ENCODE measurements around the gene MEPE. TPM values are rescaled to one million over a fixed set of nuclear protein-coding genes. Genes with fewer than 3 reads are reported as not detected.
"Not testable (repeated sequence)": the region's sequence is repeated elsewhere in the genome, so short reads cannot be mapped to it uniquely, and the experiment has no call there.

The MEPE gene
- total and polyA plus RNA-seq, 4 donors: 0.07 TPM; not detected in 3

- Histone ChIP-seq H3K36me3 (ENCODE audit: control insufficient read depth in 4 of 4, insufficient read depth in 3 of 4, low read depth in 1 of 4, low read length in 3 of 4) (no peaks in the 10 kb centered on the region), H3K9me3 (ENCODE audit: control insufficient read depth in 4 of 4, low read length in 3 of 4) (peaks cover 0 to 2% (median 0%) of the 10 kb centered on the region in 4 donors), H3K9ac (ENCODE audit: low read depth in 1 of 2, low read length in 2 of 2) (no peak overlapping the region), H3K4me1 (ENCODE audit: control insufficient read depth in 4 of 4, insufficient read depth in 4 of 4, low read length in 3 of 4) (no peaks in the 10 kb centered on the region), H3K4me3 (ENCODE audit: low read depth in 1 of 3, low read length in 3 of 3) (no peak overlapping the region), H3K27ac (ENCODE audit: low read depth in 1 of 2, low read length in 2 of 2) (no peak overlapping the region), H3K27me3 (ENCODE audit: control insufficient read depth in 4 of 4, insufficient read depth in 4 of 4, low read length in 3 of 4) (no peaks in the 10 kb centered on the region)
- 45% methylated on average over 9 of the region's 9 CpGs for WGBS
- DNase-seq (ENCODE audit: low spot score): no peak
- TF ChIP-seq RAD21 (IDR thresholded peaks at IDR 0.05): no peak
- no peak for TF ChIP-seq TAF1 (conservative IDR thresholded peaks at IDR 0.05)
- TF ChIP-seq, protein P1, sequence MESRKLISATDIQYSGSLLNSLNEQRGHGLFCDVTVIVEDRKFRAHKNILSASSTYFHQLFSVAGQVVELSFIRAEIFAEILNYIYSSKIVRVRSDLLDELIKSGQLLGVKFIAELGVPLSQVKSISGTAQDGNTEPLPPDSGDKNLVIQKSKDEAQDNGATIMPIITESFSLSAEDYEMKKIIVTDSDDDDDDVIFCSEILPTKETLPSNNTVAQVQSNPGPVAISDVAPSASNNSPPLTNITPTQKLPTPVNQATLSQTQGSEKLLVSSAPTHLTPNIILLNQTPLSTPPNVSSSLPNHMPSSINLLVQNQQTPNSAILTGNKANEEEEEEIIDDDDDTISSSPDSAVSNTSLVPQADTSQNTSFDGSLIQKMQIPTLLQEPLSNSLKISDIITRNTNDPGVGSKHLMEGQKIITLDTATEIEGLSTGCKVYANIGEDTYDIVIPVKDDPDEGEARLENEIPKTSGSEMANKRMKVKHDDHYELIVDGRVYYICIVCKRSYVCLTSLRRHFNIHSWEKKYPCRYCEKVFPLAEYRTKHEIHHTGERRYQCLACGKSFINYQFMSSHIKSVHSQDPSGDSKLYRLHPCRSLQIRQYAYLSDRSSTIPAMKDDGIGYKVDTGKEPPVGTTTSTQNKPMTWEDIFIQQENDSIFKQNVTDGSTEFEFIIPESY (IDR thresholded peaks at IDR 0.05): no peak
- TF ChIP-seq FOXA2 (IDR thresholded peaks at IDR 0.05): no peak
- no peak for TF ChIP-seq EGR1 (IDR thresholded peaks at IDR 0.05; ENCODE audit: low read depth in 2 of 2)
- no peak for TF ChIP-seq JUND (IDR thresholded peaks at IDR 0.05)
- TF ChIP-seq GABPA (IDR thresholded peaks at IDR 0.05 in 1 of 2, conservative IDR thresholded peaks at IDR 0.05 in 1 of 2): no peak
- TF ChIP-seq, protein P2, sequence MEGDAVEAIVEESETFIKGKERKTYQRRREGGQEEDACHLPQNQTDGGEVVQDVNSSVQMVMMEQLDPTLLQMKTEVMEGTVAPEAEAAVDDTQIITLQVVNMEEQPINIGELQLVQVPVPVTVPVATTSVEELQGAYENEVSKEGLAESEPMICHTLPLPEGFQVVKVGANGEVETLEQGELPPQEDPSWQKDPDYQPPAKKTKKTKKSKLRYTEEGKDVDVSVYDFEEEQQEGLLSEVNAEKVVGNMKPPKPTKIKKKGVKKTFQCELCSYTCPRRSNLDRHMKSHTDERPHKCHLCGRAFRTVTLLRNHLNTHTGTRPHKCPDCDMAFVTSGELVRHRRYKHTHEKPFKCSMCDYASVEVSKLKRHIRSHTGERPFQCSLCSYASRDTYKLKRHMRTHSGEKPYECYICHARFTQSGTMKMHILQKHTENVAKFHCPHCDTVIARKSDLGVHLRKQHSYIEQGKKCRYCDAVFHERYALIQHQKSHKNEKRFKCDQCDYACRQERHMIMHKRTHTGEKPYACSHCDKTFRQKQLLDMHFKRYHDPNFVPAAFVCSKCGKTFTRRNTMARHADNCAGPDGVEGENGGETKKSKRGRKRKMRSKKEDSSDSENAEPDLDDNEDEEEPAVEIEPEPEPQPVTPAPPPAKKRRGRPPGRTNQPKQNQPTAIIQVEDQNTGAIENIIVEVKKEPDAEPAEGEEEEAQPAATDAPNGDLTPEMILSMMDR (IDR thresholded peaks at IDR 0.05; ENCODE audit: low read depth, low read length, missing input control): no peak
These were observed 52.3 kb downstream of the MEPE start for GRCh38 chr4:87884976-87885549.

DNA sequence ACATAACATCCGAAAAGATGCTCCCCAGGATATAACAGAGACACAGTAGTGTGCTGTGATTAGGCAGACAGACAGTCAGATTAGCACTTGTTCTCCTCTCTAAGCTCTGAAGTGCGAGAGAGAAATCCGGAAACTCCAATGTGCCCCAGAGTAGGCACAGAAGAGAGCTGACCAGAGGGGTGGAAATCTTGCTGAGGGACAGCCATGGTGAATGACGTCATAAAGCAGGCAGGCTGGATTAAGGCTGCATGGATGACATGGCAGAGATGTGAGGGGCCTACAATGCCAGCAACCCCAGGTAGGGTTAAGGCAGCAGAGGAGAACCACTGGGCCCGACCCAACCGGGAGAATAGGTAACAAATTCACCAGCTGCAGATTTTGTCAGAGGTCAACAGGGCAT is 53.3 kb downstream of the MEPE start:
- no peak overlapping the region for H3K27ac ChIP-seq (ENCODE audit: low read depth in 1 of 2, low read length in 2 of 2)
- H3K9ac ChIP-seq (ENCODE audit: low read depth in 1 of 2, low read length in 2 of 2): no peak overlapping the region
- H3K4me1 ChIP-seq (ENCODE audit: control insufficient read depth in 4 of 4, insufficient read depth in 4 of 4, low read length in 3 of 4): no peaks in the 10 kb centered on the region
- peaks cover 0 to 2% (median 0%) of the 10 kb centered on the region in 4 donors for H3K9me3 ChIP-seq (ENCODE audit: control insufficient read depth in 4 of 4, low read length in 3 of 4)
- DNase-seq (ENCODE audit: low spot score): no peak
- H3K4me3 ChIP-seq (ENCODE audit: low read depth in 1 of 3, low read length in 3 of 3): no peak overlapping the region
- TF ChIP-seq NR2F2 (IDR thresholded peaks at IDR 0.05): no peak
- TF ChIP-seq, protein P1 (IDR thresholded peaks at IDR 0.05): no peak
- TF ChIP-seq, protein P3, sequence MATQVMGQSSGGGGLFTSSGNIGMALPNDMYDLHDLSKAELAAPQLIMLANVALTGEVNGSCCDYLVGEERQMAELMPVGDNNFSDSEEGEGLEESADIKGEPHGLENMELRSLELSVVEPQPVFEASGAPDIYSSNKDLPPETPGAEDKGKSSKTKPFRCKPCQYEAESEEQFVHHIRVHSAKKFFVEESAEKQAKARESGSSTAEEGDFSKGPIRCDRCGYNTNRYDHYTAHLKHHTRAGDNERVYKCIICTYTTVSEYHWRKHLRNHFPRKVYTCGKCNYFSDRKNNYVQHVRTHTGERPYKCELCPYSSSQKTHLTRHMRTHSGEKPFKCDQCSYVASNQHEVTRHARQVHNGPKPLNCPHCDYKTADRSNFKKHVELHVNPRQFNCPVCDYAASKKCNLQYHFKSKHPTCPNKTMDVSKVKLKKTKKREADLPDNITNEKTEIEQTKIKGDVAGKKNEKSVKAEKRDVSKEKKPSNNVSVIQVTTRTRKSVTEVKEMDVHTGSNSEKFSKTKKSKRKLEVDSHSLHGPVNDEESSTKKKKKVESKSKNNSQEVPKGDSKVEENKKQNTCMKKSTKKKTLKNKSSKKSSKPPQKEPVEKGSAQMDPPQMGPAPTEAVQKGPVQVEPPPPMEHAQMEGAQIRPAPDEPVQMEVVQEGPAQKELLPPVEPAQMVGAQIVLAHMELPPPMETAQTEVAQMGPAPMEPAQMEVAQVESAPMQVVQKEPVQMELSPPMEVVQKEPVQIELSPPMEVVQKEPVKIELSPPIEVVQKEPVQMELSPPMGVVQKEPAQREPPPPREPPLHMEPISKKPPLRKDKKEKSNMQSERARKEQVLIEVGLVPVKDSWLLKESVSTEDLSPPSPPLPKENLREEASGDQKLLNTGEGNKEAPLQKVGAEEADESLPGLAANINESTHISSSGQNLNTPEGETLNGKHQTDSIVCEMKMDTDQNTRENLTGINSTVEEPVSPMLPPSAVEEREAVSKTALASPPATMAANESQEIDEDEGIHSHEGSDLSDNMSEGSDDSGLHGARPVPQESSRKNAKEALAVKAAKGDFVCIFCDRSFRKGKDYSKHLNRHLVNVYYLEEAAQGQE (IDR thresholded peaks at IDR 0.05): no peak
- TF ChIP-seq, protein P4, sequence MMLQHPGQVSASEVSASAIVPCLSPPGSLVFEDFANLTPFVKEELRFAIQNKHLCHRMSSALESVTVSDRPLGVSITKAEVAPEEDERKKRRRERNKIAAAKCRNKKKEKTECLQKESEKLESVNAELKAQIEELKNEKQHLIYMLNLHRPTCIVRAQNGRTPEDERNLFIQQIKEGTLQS (IDR thresholded peaks at IDR 0.05): no peak
- no peak for TF ChIP-seq MAX (IDR thresholded peaks at IDR 0.05)
- no peak for TF ChIP-seq FOXA2 (IDR thresholded peaks at IDR 0.05)
- TF ChIP-seq HNF4A (conservative IDR thresholded peaks at IDR 0.05): no peak
- no peak for TF ChIP-seq EGR1 (IDR thresholded peaks at IDR 0.05; ENCODE audit: low read depth in 2 of 2)
- TF ChIP-seq YY1 (IDR thresholded peaks at IDR 0.05): no peak
- no peaks in the 10 kb centered on the region for H3K27me3 ChIP-seq (ENCODE audit: control insufficient read depth in 4 of 4, insufficient read depth in 4 of 4, low read length in 3 of 4)
- WGBS: 70% methylated on average over 6 of the region's 6 CpGs
- no peaks in the 10 kb centered on the region for H3K36me3 ChIP-seq (ENCODE audit: control insufficient read depth in 4 of 4, insufficient read depth in 3 of 4, low read depth in 1 of 4, low read length in 3 of 4)

- not testable (repeated sequence) for H3K9ac ChIP-seq (ENCODE audit: low read depth in 1 of 2, low read length in 2 of 2); H3K9me3 ChIP-seq (ENCODE audit: control insufficient read depth in 4 of 4, low read length in 3 of 4); H3K4me3 ChIP-seq (ENCODE audit: low read depth in 1 of 3, low read length in 3 of 3); H3K27ac ChIP-seq (ENCODE audit: low read depth in 1 of 2, low read length in 2 of 2); H3K4me1 ChIP-seq (ENCODE audit: control insufficient read depth in 4 of 4, insufficient read depth in 4 of 4, low read length in 3 of 4); H3K27me3 ChIP-seq (ENCODE audit: control insufficient read depth in 4 of 4, insufficient read depth in 4 of 4, low read length in 3 of 4); DNase-seq (ENCODE audit: low spot score); H3K36me3 ChIP-seq (ENCODE audit: control insufficient read depth in 4 of 4, insufficient read depth in 3 of 4, low read depth in 1 of 4, low read length in 3 of 4)
These were observed 58.0 kb downstream of the MEPE start for GRCh38 chr4:87890753-87891152.
